ENCODE measurements around the gene APOL2.
"Not testable (repeated sequence)": the region's sequence is repeated elsewhere in the genome, so short reads cannot be mapped to it uniquely, and the experiment has no call there.

The APOL2 gene

GRCh38 chr22:36220451-36220921 is 18.8 kb downstream of the APOL2 start:
- no peak for DNase-seq

- no peak for DNase-seq
These were observed 20.6 kb downstream of the APOL2 start for GRCh38 chr22:36218648-36219193.

- no peak for DNase-seq
These were observed 23.3 kb downstream of the APOL2 start for GRCh38 chr22:36215981-36216380.

- no peak for DNase-seq
These were observed 25.7 kb downstream of the APOL2 start for GRCh38 chr22:36213586-36213985.

- DNase-seq = no peak
These were observed 26.4 kb downstream of the APOL2 start for GRCh38 chr22:36212901-36213300.

GRCh38 chr22:36211237-36211861 is 28.0 kb downstream of the APOL2 start:
- DNase-seq = no peak

GRCh38 chr22:36210224-36210623 is 29.1 kb downstream of the APOL2 start:
- no peak for DNase-seq

GRCh38 chr22:36209488-36209908 is 29.8 kb downstream of the APOL2 start:
- not testable (repeated sequence) for DNase-seq

- no peak for DNase-seq
These were observed 30.4 kb downstream of the APOL2 start for GRCh38 chr22:36208914-36209313.

- DNase-seq = no peak
These were observed 31.1 kb downstream of the APOL2 start for GRCh38 chr22:36208162-36208765.

- no peak for DNase-seq
These were observed 33.1 kb downstream of the APOL2 start for GRCh38 chr22:36206255-36206654.

- not testable (repeated sequence) for DNase-seq
These were observed 33.8 kb downstream of the APOL2 start for GRCh38 chr22:36205573-36205972.

- no peak for DNase-seq
These were observed 34.7 kb downstream of the APOL2 start for GRCh38 chr22:36204632-36205015.

GRCh38 chr22:36204001-36204631 is 35.2 kb downstream of the APOL2 start:
- no peak for DNase-seq

- DNase-seq = not testable (repeated sequence)
These were observed 35.9 kb downstream of the APOL2 start for GRCh38 chr22:36203441-36203840.

GRCh38 chr22:36202906-36203305 is 36.4 kb downstream of the APOL2 start:
- not testable (repeated sequence) for DNase-seq

- no peak for DNase-seq
These were observed 37.6 kb downstream of the APOL2 start, which contains the start of gene APOL4 for GRCh38 chr22:36201630-36202319. Gene APOL4 (minus strand): TSS chr22:36201809. CDS start chr22:36201734, 75 bp downstream.

GRCh38 chr22:36201025-36201424 is 38.3 kb downstream of the APOL2 start:
- DNase-seq = not testable (repeated sequence)

GRCh38 chr22:36199001-36199551 is 40.3 kb downstream of the APOL2 start:
- DNase-seq = no peak

GRCh38 chr22:36198536-36198935 is 40.8 kb downstream of the APOL2 start:
- no peak for DNase-seq

- DNase-seq = no peak
These were observed 41.7 kb downstream of the APOL2 start for GRCh38 chr22:36197514-36198146.

- DNase-seq = no peak
These were observed 42.3 kb downstream of the APOL2 start for GRCh38 chr22:36197065-36197440.

Data from NCI-H774 (cell line).